Gastrocnemius medialis (tissue), 4 donors: ENCODE measurements around the gene MYOCOS.

Experiments
- CTCF ChIP-seq, 5 experiments: fragments of 450-650 bp in 3 of 5; fragments of 200-600 bp in 2 of 5; sonication (generic) in 2 of 5; IDR thresholded peaks in 4 of 5; conservative IDR thresholded peaks in 1 of 5; 1 replicate in 4 of 5; 2 replicates in 1 of 5; pipeline ENCODE4 v1.5.1; 2016 to 2019; ENCODE audit warnings: antibody characterized with exemption in 5 of 5, mild to moderate bottlenecking in 3 of 5, moderate library complexity in 3 of 5
- POLR2A ChIP-seq, 2 donors: fragments of 450-650 bp; IDR thresholded peaks; one replicate each; pipeline ENCODE4 v1.6.1; 2017; ENCODE audit warnings: antibody characterized with exemption in 2 of 2, mild to moderate bottlenecking in 2 of 2, moderate library complexity in 2 of 2

DNA sequence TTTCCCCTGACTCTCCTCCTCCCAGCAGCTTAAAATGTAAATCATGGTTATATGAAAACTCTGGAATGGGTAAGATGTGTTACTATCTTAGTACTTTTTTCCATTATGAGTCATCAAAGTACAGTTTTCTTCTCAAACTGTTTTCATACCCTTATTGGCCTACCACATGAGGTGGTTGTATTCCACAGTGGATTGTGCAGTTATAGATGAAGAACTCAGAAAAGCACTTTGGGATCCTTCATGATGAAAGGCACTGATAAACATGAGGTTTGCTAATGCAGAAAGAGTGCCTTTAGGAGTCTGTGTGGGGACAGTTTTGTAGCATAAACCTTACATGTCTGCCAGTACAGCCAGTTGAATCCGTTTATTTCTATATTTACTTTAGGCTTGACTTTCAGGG is 32.0 kb upstream of the MYOCOS start:
- TF ChIP-seq CTCF (IDR thresholded peaks at IDR 0.05 in 4 of 5, conservative IDR thresholded peaks at IDR 0.05 in 1 of 5) (no peak), POLR2A (IDR thresholded peaks at IDR 0.05) (no peak)
